AG09309 (cell line): ENCODE data around the gene ROM1.
"Not testable (repeated sequence)": the region's sequence is repeated elsewhere in the genome, so short reads cannot be mapped to it uniquely, and the experiment has no call there.

ENCODE experiments used
- DNase-seq: peaks from one replicate; pipeline ENCODE4 v3.0.0-alpha.2; 2010; ENCODE audit warnings: low read depth
- H3K4me3 ChIP-seq: 2 replicates; pipeline ENCODE4 v1.5.1; 2011; ENCODE audit warnings: mild to moderate bottlenecking, low read depth, low read length, moderate library complexity; ENCODE audit not compliant: control insufficient read depth
- CTCF ChIP-seq: IDR thresholded peaks from 2 replicates; pipeline ENCODE4 v1.5.1; 2011; ENCODE audit warnings: mild to moderate bottlenecking, low read depth, low read length, inconsistent platforms; ENCODE audit not compliant: insufficient read depth, control insufficient read depth; ENCODE audit errors: missing control alignments

ROM1 gene

GRCh38 chr11:62612366-62613290 lies at the start of gene ROM1, which contains the start of gene EML3:
TSS of gene ROM1 (plus strand) at chr11:62613257. CDS start at chr11:62613282, 25 bp downstream.
TSS of gene EML3 (minus strand) at chr11:62612775. CDS start at chr11:62612457, 318 bp downstream.
- H3K4me3 ChIP-seq: peak within 1 kb of the TSS; percentile 76
- TF ChIP-seq CTCF: peak; percentile 82
- DNase-seq: no peak

GRCh38 chr11:62565100-62565802 lies 47.8 kb upstream of the ROM1 start:
- TF ChIP-seq CTCF: no peak
- no peak for DNase-seq
- H3K4me3 ChIP-seq: no peak overlapping the region

- no peak for TF ChIP-seq CTCF
- DNase-seq: no peak
- H3K4me3 ChIP-seq: no peak overlapping the region
Measured at GRCh38 chr11:62566247-62566646, 46.8 kb upstream of the ROM1 start.

- TF ChIP-seq CTCF: no peak
- no peak overlapping the region for H3K4me3 ChIP-seq
- DNase-seq: no peak
Measured at GRCh38 chr11:62567018-62567633, 45.9 kb upstream of the ROM1 start.

- no peak overlapping the region for H3K4me3 ChIP-seq
- TF ChIP-seq CTCF: no peak
- no peak for DNase-seq
Measured at GRCh38 chr11:62569611-62570010, 43.4 kb upstream of the ROM1 start.

GRCh38 chr11:62570903-62571302 lies 42.2 kb upstream of the ROM1 start:
- not testable (repeated sequence) for DNase-seq, H3K4me3 ChIP-seq

GRCh38 chr11:62571493-62571892 lies 41.6 kb upstream of the ROM1 start:
- not testable (repeated sequence) for DNase-seq, H3K4me3 ChIP-seq
